ENCODE data around the gene SLC16A10. TPM values are rescaled to one million over a fixed set of nuclear protein-coding genes. Genes with fewer than 3 reads are reported as not detected.
"Not testable (repeated sequence)": the region's sequence is repeated elsewhere in the genome, so short reads cannot be mapped to it uniquely, and the experiment has no call there.

Gene SLC16A10
- total RNA-seq, 1 experiment from 2014 or later: 1.7 TPM

DNA sequence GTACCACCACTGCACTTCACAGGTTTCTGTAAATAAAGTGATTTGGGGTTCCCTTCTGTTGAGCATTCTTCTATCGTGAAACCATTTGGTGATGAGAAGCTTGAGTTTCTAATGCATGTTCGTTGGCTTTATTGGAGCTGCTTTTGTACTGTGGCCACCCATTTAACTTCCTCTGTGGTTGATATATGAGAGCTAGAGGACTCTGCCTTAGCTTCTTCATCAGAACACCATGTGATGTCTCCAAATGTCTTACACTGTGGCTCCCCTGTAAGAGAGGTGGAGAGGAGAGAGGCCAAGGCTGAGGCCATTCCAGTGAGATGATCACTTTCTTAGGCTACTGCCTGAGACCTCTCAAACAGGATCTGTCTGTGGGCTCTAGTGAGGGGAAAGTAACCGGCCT lies 114.5 kb downstream of the SLC16A10 start:
- intact Hi-C loops (cut with micrococcal nuclease; ENCODE audit: unreplicated experiment): no loop called here
- H3K79me2 ChIP-seq (ENCODE audit: low read depth): no peaks in the 10 kb centered on the region
- H4K20me1 ChIP-seq (ENCODE audit: insufficient read depth): no peaks in the 10 kb centered on the region
- H3K36me3 ChIP-seq (ENCODE audit: low read depth): no peaks in the 10 kb centered on the region
- H3K4me3 ChIP-seq: no peak overlapping the region
- TF ChIP-seq, protein P1, sequence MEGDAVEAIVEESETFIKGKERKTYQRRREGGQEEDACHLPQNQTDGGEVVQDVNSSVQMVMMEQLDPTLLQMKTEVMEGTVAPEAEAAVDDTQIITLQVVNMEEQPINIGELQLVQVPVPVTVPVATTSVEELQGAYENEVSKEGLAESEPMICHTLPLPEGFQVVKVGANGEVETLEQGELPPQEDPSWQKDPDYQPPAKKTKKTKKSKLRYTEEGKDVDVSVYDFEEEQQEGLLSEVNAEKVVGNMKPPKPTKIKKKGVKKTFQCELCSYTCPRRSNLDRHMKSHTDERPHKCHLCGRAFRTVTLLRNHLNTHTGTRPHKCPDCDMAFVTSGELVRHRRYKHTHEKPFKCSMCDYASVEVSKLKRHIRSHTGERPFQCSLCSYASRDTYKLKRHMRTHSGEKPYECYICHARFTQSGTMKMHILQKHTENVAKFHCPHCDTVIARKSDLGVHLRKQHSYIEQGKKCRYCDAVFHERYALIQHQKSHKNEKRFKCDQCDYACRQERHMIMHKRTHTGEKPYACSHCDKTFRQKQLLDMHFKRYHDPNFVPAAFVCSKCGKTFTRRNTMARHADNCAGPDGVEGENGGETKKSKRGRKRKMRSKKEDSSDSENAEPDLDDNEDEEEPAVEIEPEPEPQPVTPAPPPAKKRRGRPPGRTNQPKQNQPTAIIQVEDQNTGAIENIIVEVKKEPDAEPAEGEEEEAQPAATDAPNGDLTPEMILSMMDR (conservative IDR thresholded peaks at IDR 0.05): no peak
- no peak for TF ChIP-seq EZH2 (IDR thresholded peaks at IDR 0.05; ENCODE audit: low read depth)
- no peak overlapping the region for H3K27ac ChIP-seq
- no peaks in the 10 kb centered on the region for H3F3A ChIP-seq (ENCODE audit: insufficient read depth, low read depth)
- H3K9me2 ChIP-seq (ENCODE audit: insufficient read depth): no peaks in the 10 kb centered on the region
- no peaks in the 10 kb centered on the region for H3K4me1 ChIP-seq (replicated peaks; ENCODE audit: insufficient read depth)
- no TSS peak for BruUV-seq (replicated peaks)
- no peak for DNase-seq
- CTCF ChIA-PET: no interaction called here
- POLR2A ChIA-PET (ENCODE audit: unreplicated experiment): interaction anchor here (0.6 kb wide), 1 partner anchor 886 kb away, joined by 3 read pairs; no protein-coding TSS in a partner anchor
- H2AFZ ChIP-seq: no peak overlapping the region
- H3K4me2 ChIP-seq: no peak overlapping the region
- H3K27me3 ChIP-seq (ENCODE audit: insufficient read depth, low read depth): no peaks in the 10 kb centered on the region
- no peaks in the 10 kb centered on the region for H3K9me3 ChIP-seq (ENCODE audit: insufficient read depth, low read depth)

DNA sequence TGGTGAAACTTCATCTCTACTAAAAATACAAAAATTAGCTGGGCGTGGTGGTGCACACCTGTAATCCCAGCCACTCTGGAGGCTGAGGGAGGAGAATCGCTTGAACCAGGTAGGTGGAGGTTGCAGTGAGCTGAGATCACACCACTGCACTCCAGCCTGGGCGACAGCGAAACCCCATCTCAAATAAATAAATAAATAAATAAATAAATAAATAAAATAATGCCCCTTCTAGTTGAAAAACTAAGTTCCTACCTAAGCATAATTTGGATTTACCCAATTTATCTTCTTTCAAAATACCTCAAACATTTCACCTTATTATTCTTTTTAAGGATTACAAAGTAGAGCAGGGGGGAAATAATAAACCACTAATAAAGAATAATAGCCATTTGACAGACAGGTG lies 116.2 kb downstream of the SLC16A10 start:
- intact Hi-C loops (cut with micrococcal nuclease; ENCODE audit: unreplicated experiment); POLR2A ChIA-PET (ENCODE audit: unreplicated experiment); H2AFZ ChIP-seq; H3K4me2 ChIP-seq; H3K36me3 ChIP-seq (ENCODE audit: low read depth); H3K9me2 ChIP-seq (ENCODE audit: insufficient read depth); H3K27ac ChIP-seq; H3K27me3 ChIP-seq (ENCODE audit: insufficient read depth, low read depth); H3K9me3 ChIP-seq (ENCODE audit: insufficient read depth, low read depth); H3K4me3 ChIP-seq; H3K79me2 ChIP-seq (ENCODE audit: low read depth); BruUV-seq (replicated peaks); CTCF ChIA-PET; H4K20me1 ChIP-seq (ENCODE audit: insufficient read depth); H3K4me1 ChIP-seq (replicated peaks; ENCODE audit: insufficient read depth); H3F3A ChIP-seq (ENCODE audit: insufficient read depth, low read depth); DNase-seq: not testable (repeated sequence)

DNA sequence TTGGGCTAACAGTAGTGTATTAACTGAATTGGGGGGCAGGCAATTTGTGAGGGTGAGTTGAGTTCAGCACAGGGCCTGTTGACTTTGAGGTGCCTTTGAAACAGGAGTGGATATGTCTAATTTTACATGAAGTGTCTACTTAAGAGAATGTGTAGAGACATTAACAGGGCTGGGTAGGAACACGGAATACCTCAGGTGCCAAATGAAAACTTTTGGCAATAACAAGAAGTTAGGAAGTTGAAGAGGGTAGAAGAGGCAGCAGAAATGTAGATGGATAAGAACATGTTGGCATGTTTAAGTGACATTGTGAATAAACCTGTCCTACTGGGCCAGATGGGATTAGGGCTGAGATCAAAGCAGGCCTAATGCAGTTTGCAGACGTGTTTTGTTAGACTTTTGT lies 117.0 kb downstream of the SLC16A10 start:
- Histone ChIP-seq H3K27me3 (ENCODE audit: insufficient read depth, low read depth) (no peaks in the 10 kb centered on the region), H3K9me3 (ENCODE audit: insufficient read depth, low read depth) (no peaks in the 10 kb centered on the region), H2AFZ (0 out of 2 replicates have a peak overlapping the region, but pooled peaks have one; percentile 55), H3K27ac (no peak overlapping the region), H4K20me1 (ENCODE audit: insufficient read depth) (no peaks in the 10 kb centered on the region), H3K4me3 (no peak overlapping the region), H3K9me2 (ENCODE audit: insufficient read depth) (no peaks in the 10 kb centered on the region), H3K4me2 (no peak overlapping the region), H3K79me2 (ENCODE audit: low read depth) (no peaks in the 10 kb centered on the region), H3F3A (ENCODE audit: insufficient read depth, low read depth) (no peaks in the 10 kb centered on the region), H3K36me3 (ENCODE audit: low read depth) (no peaks in the 10 kb centered on the region), H3K4me1 (replicated peaks; ENCODE audit: insufficient read depth) (no peaks in the 10 kb centered on the region)
- TF ChIP-seq, protein P1 (conservative IDR thresholded peaks at IDR 0.05): no peak
- TF ChIP-seq EZH2 (IDR thresholded peaks at IDR 0.05; ENCODE audit: low read depth): no peak
- BruUV-seq (replicated peaks): no TSS peak
- intact Hi-C loops (cut with micrococcal nuclease; ENCODE audit: unreplicated experiment): no loop called here
- POLR2A ChIA-PET (ENCODE audit: unreplicated experiment): no interaction called here
- CTCF ChIA-PET: no interaction called here
- no peak for DNase-seq

DNA sequence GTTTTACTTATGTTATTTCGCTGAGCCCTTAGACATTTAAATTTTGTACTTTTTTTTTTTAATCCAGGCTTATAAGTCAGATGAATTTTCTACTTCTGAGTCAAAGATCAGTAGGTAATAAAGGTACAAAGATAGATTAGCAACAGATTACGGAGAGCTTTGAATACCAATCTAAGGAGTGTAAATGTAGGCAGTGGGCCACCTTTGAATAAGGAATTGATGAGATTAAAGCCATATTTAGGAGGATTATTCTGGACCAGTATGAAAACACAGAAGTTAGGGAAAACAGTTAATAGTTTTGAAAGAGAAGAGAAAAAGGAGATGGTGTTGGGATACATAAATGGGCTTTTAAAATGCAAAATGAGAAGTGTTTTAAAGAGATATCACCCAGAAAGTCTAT lies 117.6 kb downstream of the SLC16A10 start:
- no peak overlapping the region for H3K4me2 ChIP-seq
- H3K9me2 ChIP-seq (ENCODE audit: insufficient read depth): no peaks in the 10 kb centered on the region
- no peak overlapping the region for H2AFZ ChIP-seq
- H4K20me1 ChIP-seq (ENCODE audit: insufficient read depth): no peaks in the 10 kb centered on the region
- no peaks in the 10 kb centered on the region for H3K4me1 ChIP-seq (replicated peaks; ENCODE audit: insufficient read depth)
- no TSS peak for BruUV-seq (replicated peaks)
- no peaks in the 10 kb centered on the region for H3K27me3 ChIP-seq (ENCODE audit: insufficient read depth, low read depth)
- ChIA-PET POLR2A (ENCODE audit: unreplicated experiment) (no interaction called here), CTCF (no interaction called here)
- no peaks in the 10 kb centered on the region for H3K79me2 ChIP-seq (ENCODE audit: low read depth)
- DNase-seq: no peak
- TF ChIP-seq, protein P1 (conservative IDR thresholded peaks at IDR 0.05): no peak
- no peak for TF ChIP-seq EZH2 (IDR thresholded peaks at IDR 0.05; ENCODE audit: low read depth)
- no peaks in the 10 kb centered on the region for H3K36me3 ChIP-seq (ENCODE audit: low read depth)
- H3K9me3 ChIP-seq (ENCODE audit: insufficient read depth, low read depth): no peaks in the 10 kb centered on the region
- no peaks in the 10 kb centered on the region for H3F3A ChIP-seq (ENCODE audit: insufficient read depth, low read depth)
- no peak overlapping the region for H3K27ac ChIP-seq
- intact Hi-C loops (cut with micrococcal nuclease; ENCODE audit: unreplicated experiment): no loop called here
- no peak overlapping the region for H3K4me3 ChIP-seq

All from PC-9 (cell line).